H1 (cell line): ENCODE measurements around the gene TK2. TPM values are rescaled to one million over a fixed set of nuclear protein-coding genes. Genes with fewer than 3 reads are reported as not detected.

Source experiments
- CTCF ChIA-PET: fragments of 300-600 bp; sonication (Branson Sonifier 250); formaldehyde crosslinking; loops from one replicate; lab custom pipeline; 2021; ENCODE audit not compliant: partially characterized antibody; lab: Charles Lee
- POLR2A ChIA-PET: fragments of 300-600 bp; sonication (Branson Sonifier 250); formaldehyde crosslinking; loops from one replicate; lab custom pipeline; 2021; ENCODE audit warnings: inconsistent platforms; ENCODE audit not compliant: partially characterized antibody; lab: Charles Lee
- DNase-seq, 2 experiments: peaks; one replicate each; pipeline versions ENCODE4 v3.0.0 to v3.0.0-alpha.2; 2010 to 2022; ENCODE audit warnings: low spot score in 2 of 2, low read depth in 1 of 2, mixed read lengths in 1 of 2
- FAIRE-seq: peaks from 2 replicates; lab custom pipeline; 2011; peaks lifted over from hg19 to GRCh38; lab: Jason Lieb, UNC
- H2AFZ ChIP-seq: 2 replicates; pipeline ENCODE4 v1.8.1; 2012; ENCODE audit warnings: low read length, inconsistent platforms
- H2AK5ac ChIP-seq: 2 replicates; pipeline ENCODE4 v1.6.1; 2013; ENCODE audit warnings: low read depth, low read length
- H2BK120ac ChIP-seq: replicated peaks from 2 replicates; pipeline ENCODE3; 2013; ENCODE audit warnings: low read depth, low read length, inconsistent platforms
- H2BK12ac ChIP-seq: 2 replicates; pipeline ENCODE4 v1.6.1; 2013; ENCODE audit warnings: low read depth, low read length
- H2BK15ac ChIP-seq: 2 replicates; pipeline ENCODE4 v1.6.1; 2013; ENCODE audit warnings: low read length
- H2BK20ac ChIP-seq: 2 replicates; pipeline ENCODE4 v1.6.1; 2013; ENCODE audit warnings: low read length
- H2BK5ac ChIP-seq: 2 replicates; pipeline ENCODE4 v1.6.1; 2013; ENCODE audit warnings: low read depth, low read length
- H3K14ac ChIP-seq: 2 replicates; pipeline ENCODE4 v1.6.1; 2013; ENCODE audit warnings: inconsistent platforms; ENCODE audit not compliant: insufficient read length
- H3K18ac ChIP-seq: 2 replicates; pipeline ENCODE4 v1.6.1; 2013; ENCODE audit warnings: low read length; ENCODE audit errors: extremely low read depth
- H3K23ac ChIP-seq: 2 replicates; pipeline ENCODE4 v1.6.1; 2013; ENCODE audit warnings: inconsistent platforms; ENCODE audit not compliant: insufficient read length
- H3K23me2 ChIP-seq: 2 replicates; pipeline ENCODE4 v1.6.1; 2013; ENCODE audit warnings: low read depth, low read length
- H3K27ac ChIP-seq: 2 replicates; pipeline ENCODE4 v1.6.1; 2011; ENCODE audit warnings: low read depth, low read length, inconsistent platforms
- H3K27me3 ChIP-seq, 4 experiments: replicated peaks in 1 of 4; 1 replicate in 1 of 4; 2 replicates in 3 of 4; pipeline versions ENCODE4 v1.6.1 to v1.8.1; 2011 to 2013; ENCODE audit warnings: low read length in 3 of 4, mild to moderate bottlenecking in 3 of 4, inconsistent platforms in 2 of 4, mixed read lengths in 2 of 4, moderate library complexity in 1 of 4; ENCODE audit not compliant: control insufficient read depth in 3 of 4, insufficient read depth in 3 of 4; ENCODE audit errors: extremely low read depth in 1 of 4
- H3K36me3 ChIP-seq, 4 experiments: 2 replicates each; pipeline versions ENCODE4 v1.6.1 to v1.8.1; 2011 to 2013; ENCODE audit warnings: mild to moderate bottlenecking in 4 of 4, low read length in 3 of 4, moderate library complexity in 2 of 4, control low read depth in 1 of 4, inconsistent platforms in 1 of 4; ENCODE audit not compliant: insufficient read depth in 4 of 4, control insufficient read depth in 2 of 4
- H3K4ac ChIP-seq: replicated peaks from 2 replicates; pipeline ENCODE3; 2013; ENCODE audit warnings: low read length, low read depth, mixed read lengths, inconsistent platforms; ENCODE audit not compliant: insufficient read length
- H3K4me1 ChIP-seq, 4 experiments: replicated peaks in 1 of 4; 1 replicate in 1 of 4; 2 replicates in 3 of 4; pipeline versions ENCODE4 v1.6.1 to v1.8.1; 2011 to 2013; ENCODE audit warnings: low read length in 3 of 4, inconsistent platforms in 2 of 4, mixed read lengths in 1 of 4; ENCODE audit not compliant: insufficient read depth in 4 of 4, control insufficient read depth in 3 of 4
- H3K4me2 ChIP-seq, 2 experiments: 2 replicates each; pipeline versions ENCODE4 v1.6.1 to v1.8.1; 2011 to 2013; ENCODE audit warnings: low read depth in 2 of 2, low read length in 2 of 2, control low read depth in 1 of 2, inconsistent platforms in 1 of 2, mild to moderate bottlenecking in 1 of 2; ENCODE audit not compliant: insufficient read depth in 1 of 2
- H3K4me3 ChIP-seq, 4 experiments: fragments of 200-600, 300-600 bp in 1 of 4; sonication (generic), shearing (Covaris generic), sonication (Bioruptor Twin) in 1 of 4; 2 replicates each; pipeline versions ENCODE4 v1.5.1 to v1.8.1; 2011 to 2016; ENCODE audit warnings: low read length in 4 of 4, low read depth in 3 of 4, control low read depth in 2 of 4, inconsistent platforms in 2 of 4, mild to moderate bottlenecking in 2 of 4, mixed read lengths in 1 of 4, moderate library complexity in 1 of 4; ENCODE audit not compliant: insufficient read depth in 2 of 4; ENCODE audit errors: extremely low read depth in 1 of 4
- H3K56ac ChIP-seq: replicated peaks from 2 replicates; pipeline ENCODE3; 2013; ENCODE audit warnings: low read depth, mild to moderate bottlenecking, mixed read lengths, low read length, inconsistent platforms; ENCODE audit not compliant: insufficient read length
- H3K79me1 ChIP-seq: 2 replicates; pipeline ENCODE4 v1.6.1; 2013; ENCODE audit warnings: low read depth, low read length, control low read depth
- H3K79me2 ChIP-seq, 2 experiments: 2 replicates each; pipeline versions ENCODE4 v1.6.1 to v1.8.1; 2012 to 2013; ENCODE audit warnings: low read length in 2 of 2, mild to moderate bottlenecking in 2 of 2, inconsistent platforms in 1 of 2; ENCODE audit not compliant: insufficient read depth in 2 of 2, control insufficient read depth in 1 of 2
- H3K9ac ChIP-seq, 4 experiments: replicated peaks in 1 of 4; 1 replicate in 1 of 4; 2 replicates in 3 of 4; pipeline versions ENCODE4 v1.6.1 to v1.8.1; 2011 to 2013; ENCODE audit warnings: low read depth in 3 of 4, low read length in 3 of 4, control low read depth in 2 of 4, mild to moderate bottlenecking in 2 of 4, moderate library complexity in 2 of 4, inconsistent platforms in 1 of 4; ENCODE audit errors: extremely low read depth in 1 of 4
- H3K9me3 ChIP-seq, 2 experiments: 2 replicates each; pipeline versions ENCODE4 v1.6.1 to v1.8.1; 2012 to 2013; ENCODE audit warnings: mild to moderate bottlenecking in 2 of 2, moderate library complexity in 2 of 2, control low read depth in 1 of 2, inconsistent platforms in 1 of 2, low read depth in 1 of 2, low read length in 1 of 2, mixed read lengths in 1 of 2; ENCODE audit not compliant: insufficient read depth in 2 of 2
- H4K20me1 ChIP-seq, 2 experiments: replicated peaks in 1 of 2; 2 replicates each; pipeline versions ENCODE3 to v1.8.1; 2011 to 2013; ENCODE audit warnings: inconsistent platforms in 2 of 2, low read length in 2 of 2, mild to moderate bottlenecking in 1 of 2; ENCODE audit not compliant: insufficient read depth in 2 of 2, control insufficient read depth in 1 of 2
- H4K5ac ChIP-seq: 2 replicates; pipeline ENCODE4 v1.6.1; 2013; ENCODE audit warnings: low read length, low read depth, mixed read lengths, inconsistent platforms; ENCODE audit not compliant: insufficient read length
- H4K8ac ChIP-seq: 2 replicates; pipeline ENCODE4 v1.8.0; 2013; ENCODE audit warnings: mild to moderate bottlenecking, moderate library complexity, low read length, inconsistent platforms; ENCODE audit not compliant: insufficient read depth; ENCODE audit errors: extremely low read depth
- H4K91ac ChIP-seq: replicated peaks from 2 replicates; pipeline ENCODE3; 2013; ENCODE audit warnings: low read length, mixed read lengths, inconsistent platforms; ENCODE audit not compliant: insufficient read length
- ATF3 ChIP-seq: IDR thresholded peaks from 2 replicates; pipeline ENCODE4 v1.6.1; 2011; ENCODE audit warnings: low read depth, mild to moderate bottlenecking, low read length; ENCODE audit not compliant: insufficient read depth
- BACH1 ChIP-seq: IDR thresholded peaks from 2 replicates; pipeline ENCODE4 v1.6.1; 2012; ENCODE audit warnings: low read length, improper control_type of control experiment
- CREB1 ChIP-seq: IDR thresholded peaks from 2 replicates; pipeline ENCODE4 v1.6.1; 2012; ENCODE audit warnings: inconsistent platforms
- CTBP2 ChIP-seq: IDR thresholded peaks from 2 replicates; pipeline ENCODE4 v1.7.0; 2011; ENCODE audit warnings: borderline replicate concordance, mild to moderate bottlenecking, moderate library complexity, mixed read lengths, low read length; ENCODE audit not compliant: insufficient read depth, insufficient read length
- POU5F1 ChIP-seq: IDR thresholded peaks from 2 replicates; pipeline ENCODE4 v1.6.1; 2011; ENCODE audit warnings: low read depth, mild to moderate bottlenecking, low read length, moderate library complexity
- RNF2 ChIP-seq: fragments of 200-900, 300-1000 bp; sonication (generic); IDR thresholded peaks from 2 replicates; pipeline ENCODE4 v1.7.1; 2016; ENCODE audit warnings: borderline replicate concordance, low read depth, mild to moderate bottlenecking, antibody characterized with exemption, low read length; ENCODE audit not compliant: poor library complexity, severe bottlenecking; ENCODE audit errors: missing control alignments
- SAP30 ChIP-seq: fragments of 300-600 bp; sonication (generic); IDR thresholded peaks from 2 replicates; pipeline ENCODE4 v1.7.1; 2012; ENCODE audit warnings: low read length, moderate library complexity, mild to moderate bottlenecking, inconsistent platforms; ENCODE audit not compliant: insufficient read depth, insufficient replicate concordance
- SIRT6 ChIP-seq: IDR thresholded peaks from one replicate; pipeline ENCODE4 v1.7.1; 2012; ENCODE audit warnings: low read length, inconsistent platforms
- SP1 ChIP-seq: IDR thresholded peaks from 2 replicates; pipeline ENCODE4 v1.6.1; 2011; ENCODE audit warnings: low read depth, low read length
- SP4 ChIP-seq: IDR thresholded peaks from 2 replicates; pipeline ENCODE4 v1.6.1; 2012; ENCODE audit warnings: low read length, inconsistent platforms
- TBP ChIP-seq: IDR thresholded peaks from 2 replicates; pipeline ENCODE4 v1.6.1; 2011; ENCODE audit warnings: low read depth, low read length, improper control_type of control experiment
- YY1 ChIP-seq: IDR thresholded peaks from 2 replicates; pipeline ENCODE4 v1.6.1; 2011; ENCODE audit warnings: low read depth, mild to moderate bottlenecking, low read length
- WGBS, 2 experiments: shearing (Covaris generic) in 1 of 2; methylation state at CpG; one replicate each; pipeline versions ENCODE4 v1.1.6 to v1.1.7; 2013 to 2015; ENCODE audit warnings: low lambda C conversion rate in 2 of 2, mixed read lengths in 2 of 2, inconsistent platforms in 1 of 2, low coverage in 1 of 2, missing lambda C conversion rate in 1 of 2; ENCODE audit not compliant: insufficient replicate concordance in 2 of 2, insufficient coverage in 1 of 2, insufficient read length in 1 of 2; ENCODE audit errors: extremely low coverage in 1 of 2, missing lambda C conversion rate in 1 of 2; 5-methylcytosine and 5-hydroxymethylcytosine counted together
- polyA plus RNA-seq, 7 experiments: library from polyadenylated mRNA; depleted of rRNA in 3 of 7; stranded (reverse) in 5 of 7; unstranded in 2 of 7; fragments of >200 nt in 5 of 7; fragments of 200-250 nt in 2 of 7; gene quantifications; 1 replicate in 5 of 7; 2 replicates in 1 of 7; 4 replicates in 1 of 7; pipeline versions ENCODE4 v1.2.1 to v1.2.3, GENCODE V29; 2011 to 2013; ENCODE audit warnings: missing spikeins in 2 of 7, mixed read lengths in 2 of 7
- total RNA-seq: library from RNA; stranded (reverse); fragmentation: NEBNext Ultra II Directional; extraction: Animal tissue kit (Norgen Biotek cat#: 25700); gene quantifications from 2 replicates; pipeline ENCODE4 v1.2.1, GENCODE V29; 2021
- TF ChIP-seq, protein P1 (sequence below): IDR thresholded peaks from 2 replicates; pipeline ENCODE4 v1.6.1; 2011; ENCODE audit warnings: low read length, improper control_type of control experiment

TK2 gene
- total and polyA plus RNA-seq, 2 of the 8 experiments (the other 6 are each of a cell fraction or from before 2014, with no cell fraction given) = 2.7 to 3.6 TPM

GRCh38 chr16:66509576-66509975 lies 40.3 kb downstream of the TK2 start:
- no peak overlapping the region for H3K18ac ChIP-seq
- no peaks in the 10 kb centered on the region for H3K27me3 ChIP-seq
- ChIA-PET POLR2A (no interaction called here), CTCF (interaction anchor here (0.6 to 3.3 kb wide), 11 partner anchors 16 to 168 kb away, joined by 3 to 13 read pairs (median 4); no protein-coding TSS in a partner anchor)
- no peaks in the 10 kb centered on the region for H3K23me2 ChIP-seq
- DNase-seq (no peak), FAIRE-seq (no peak)
- peak overlapping the region; percentile 81; the same call in 1 of the 2 replicates for H2BK12ac ChIP-seq
- H3K56ac ChIP-seq = no peak overlapping the region
- H2BK5ac ChIP-seq = no peak overlapping the region; the same call in 1 of the 2 replicates
- no peaks in the 10 kb centered on the region for H3K79me1 ChIP-seq
- peaks cover 8 to 18% (median 13%) of the 10 kb centered on the region in 4 experiments; a peak in 6 of 7 replicates for H3K4me1 ChIP-seq
- H4K20me1 ChIP-seq = no peaks in the 10 kb centered on the region
- H2AK5ac ChIP-seq = peak overlapping the region; percentile 97
- 0 out of 2 replicates have a peak overlapping the region, but pooled peaks have one; percentile 72 for H2BK15ac ChIP-seq
- no peak overlapping the region for H2BK20ac ChIP-seq
- no peaks in the 10 kb centered on the region for H3K36me3 ChIP-seq
- H3K27ac ChIP-seq = no peak overlapping the region
- H3K4me3 ChIP-seq = no peak overlapping the region
- H3K9ac ChIP-seq = no peak overlapping the region
- 83% methylated on average over 5 of the region's 5 CpGs; no CpG with 5 or more reads in 1 of the 2 experiments for WGBS, 2 experiments
- no peak overlapping the region for H2AFZ ChIP-seq
- no peak overlapping the region for H4K91ac ChIP-seq
- no peak overlapping the region for H3K23ac ChIP-seq
- no peak overlapping the region for H3K14ac ChIP-seq
- no peaks in the 10 kb centered on the region for H3K79me2 ChIP-seq
- no peak overlapping the region for H4K5ac ChIP-seq
- H4K8ac ChIP-seq = no peak overlapping the region
- H2BK120ac ChIP-seq = no peak overlapping the region
- peak overlapping the region; percentile 63 for H3K4ac ChIP-seq
- H3K4me2 ChIP-seq = no peak overlapping the region
- no peaks in the 10 kb centered on the region for H3K9me3 ChIP-seq
- TF ChIP-seq SIRT6 = no peak
- TF ChIP-seq SP4 = no peak
- TF ChIP-seq CREB1 = no peak
- TF ChIP-seq SP1 = no peak
- TF ChIP-seq BACH1 = no peak
- TF ChIP-seq, protein P1, sequence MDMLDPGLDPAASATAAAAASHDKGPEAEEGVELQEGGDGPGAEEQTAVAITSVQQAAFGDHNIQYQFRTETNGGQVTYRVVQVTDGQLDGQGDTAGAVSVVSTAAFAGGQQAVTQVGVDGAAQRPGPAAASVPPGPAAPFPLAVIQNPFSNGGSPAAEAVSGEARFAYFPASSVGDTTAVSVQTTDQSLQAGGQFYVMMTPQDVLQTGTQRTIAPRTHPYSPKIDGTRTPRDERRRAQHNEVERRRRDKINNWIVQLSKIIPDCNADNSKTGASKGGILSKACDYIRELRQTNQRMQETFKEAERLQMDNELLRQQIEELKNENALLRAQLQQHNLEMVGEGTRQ = no peak
- TF ChIP-seq CTBP2 = no peak
- TF ChIP-seq SAP30 = no peak
- TF ChIP-seq RNF2 = no peak
- TF ChIP-seq YY1 = no peak
- no peak for TF ChIP-seq POU5F1
- TF ChIP-seq ATF3 = no peak
- no peak for TF ChIP-seq TBP
